Inflammatory macrophage treated with lipopolysaccharide for 1 hour (primary cell): Measurements from ENCODE around the gene CHN2.

Experiments
- DNase-seq, 2 donors: peaks; one replicate each; pipeline ENCODE4 v3.0.0-alpha.2; 2020 to 2022

CHN2 gene

DNA sequence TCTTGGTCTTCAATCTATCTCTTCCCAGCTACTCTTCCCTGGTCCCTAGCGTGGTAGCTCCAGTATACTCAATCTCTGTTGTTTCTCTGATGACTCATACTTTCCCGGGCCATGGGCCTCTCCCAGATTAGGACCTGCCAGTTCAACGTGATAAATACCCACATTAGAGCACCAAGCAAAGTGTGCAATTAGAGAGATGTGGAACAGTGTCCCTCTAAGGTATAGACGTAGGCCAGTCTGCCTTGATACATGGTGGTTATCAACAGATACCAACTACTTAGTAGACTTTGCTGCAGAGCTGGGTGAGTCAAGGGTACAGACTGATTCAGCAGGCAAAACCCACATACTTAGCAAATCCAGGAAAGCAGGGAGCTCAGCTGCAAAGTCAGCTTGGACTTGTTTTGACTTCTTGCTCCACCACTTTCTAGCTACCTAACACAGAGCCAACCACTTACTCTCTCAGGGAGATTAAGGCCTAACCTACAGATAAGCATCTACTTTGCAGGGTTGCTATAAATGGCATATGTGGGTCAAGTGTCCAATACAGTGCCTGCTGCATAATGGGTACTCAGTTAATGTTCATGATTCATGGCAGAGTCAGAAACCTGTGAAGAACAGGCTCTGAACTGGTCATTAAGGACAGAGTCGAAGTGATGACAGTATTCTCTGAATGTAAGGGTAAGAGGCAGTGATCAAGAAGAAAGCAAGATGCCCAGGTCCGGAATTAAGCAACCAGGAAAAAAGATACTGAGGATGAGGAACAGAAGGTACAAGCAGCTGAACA lies 176.1 kb downstream of the CHN2 start:
- DNase-seq = peak in 1 of 2 donors; percentile 13

- no peak for DNase-seq
These were observed 176.9 kb downstream of the CHN2 start for GRCh38 chr7:29371472-29371871.

GRCh38 chr7:29372351-29373090 lies 177.9 kb downstream of the CHN2 start:
- DNase-seq = peak; percentile 47 to 68

- no peak for DNase-seq
These were observed 181.3 kb downstream of the CHN2 start for GRCh38 chr7:29375641-29376562.

- no peak for DNase-seq
These were observed 183.1 kb downstream of the CHN2 start for GRCh38 chr7:29377718-29378117.

- DNase-seq = no peak
These were observed 185.0 kb downstream of the CHN2 start for GRCh38 chr7:29379551-29379950.

- peak; percentile 23 to 37 for DNase-seq
These were observed 186.9 kb downstream of the CHN2 start for GRCh38 chr7:29381206-29382094.

DNA sequence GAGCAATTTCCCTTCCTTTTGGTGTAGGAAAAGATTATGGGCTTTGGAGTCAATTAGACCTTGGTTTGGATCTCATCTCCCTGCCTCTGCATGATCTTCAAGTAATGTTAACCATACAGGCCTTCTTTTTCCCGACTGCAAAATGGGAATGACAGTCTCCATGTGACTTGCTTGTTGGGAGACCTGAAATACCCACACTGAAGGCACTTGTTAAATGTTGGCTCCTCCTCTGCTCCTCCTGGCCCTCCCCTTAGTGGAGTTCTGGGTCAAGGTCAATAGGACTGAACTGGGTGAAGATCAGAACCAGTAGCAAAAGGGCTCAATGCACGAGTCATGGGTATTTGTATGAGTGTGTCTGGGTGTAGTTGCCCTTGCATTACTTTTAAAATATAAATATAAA lies 189.7 kb downstream of the CHN2 start:
- DNase-seq = no peak

DNA sequence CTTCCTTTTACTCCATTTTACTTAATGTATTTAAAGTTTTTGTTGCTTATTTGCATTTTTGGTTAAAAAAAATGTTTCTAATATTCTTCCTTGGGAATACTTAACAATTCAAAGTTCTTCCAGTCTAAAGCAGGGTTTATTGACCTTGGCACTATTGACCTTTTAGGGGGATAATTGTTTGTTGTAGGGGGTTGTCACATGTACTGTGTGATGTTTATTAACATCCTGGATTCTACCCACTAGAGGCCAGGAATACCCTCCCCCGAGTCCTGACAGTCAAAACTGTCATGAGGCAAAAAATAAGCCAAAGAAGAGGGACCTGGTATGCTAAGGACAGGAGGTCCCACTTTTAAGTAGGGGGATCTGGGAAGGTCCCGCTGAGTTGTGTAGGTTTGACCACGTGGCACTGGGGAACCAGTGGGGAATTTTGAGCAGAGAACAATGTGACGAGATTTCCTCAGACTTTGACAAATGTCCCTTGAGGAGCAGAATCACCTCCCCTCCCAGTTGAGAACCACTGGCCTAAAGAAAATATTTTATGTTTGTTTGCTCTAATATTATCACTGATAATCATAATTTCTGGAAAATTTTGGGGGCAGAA lies 190.7 kb downstream of the CHN2 start:
- DNase-seq = peak in 1 of 2 donors; percentile 58

GRCh38 chr7:29386196-29386765 lies 191.7 kb downstream of the CHN2 start:
- DNase-seq = no peak

GRCh38 chr7:29391262-29391661 lies 196.7 kb downstream of the CHN2 start:
- DNase-seq = no peak

GRCh38 chr7:29394321-29394720 lies 199.7 kb downstream of the CHN2 start:
- no peak for DNase-seq

GRCh38 chr7:29396563-29396962 lies 202.0 kb downstream of the CHN2 start:
- no peak for DNase-seq

GRCh38 chr7:29397398-29397797 lies 202.8 kb downstream of the CHN2 start:
- DNase-seq = no peak

DNA sequence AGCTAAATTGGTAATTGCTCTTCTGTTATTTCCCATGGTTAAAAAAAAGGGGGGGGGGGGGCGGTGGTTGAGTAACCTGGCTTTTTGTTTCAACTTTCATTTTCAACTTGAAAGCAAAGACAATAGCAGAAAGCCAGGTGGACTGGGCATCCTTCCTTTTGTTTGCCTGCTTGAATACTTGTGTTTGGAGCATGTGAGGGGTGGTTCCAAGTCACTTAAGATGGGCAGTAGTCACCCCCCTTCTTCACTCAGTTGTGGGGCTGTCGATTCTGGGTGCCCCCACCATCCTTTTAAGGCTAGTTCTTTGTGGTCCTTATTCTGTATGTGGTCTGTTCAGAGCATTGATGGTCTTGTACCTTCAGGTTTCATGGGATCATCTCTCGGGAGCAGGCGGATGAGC lies 203.4 kb downstream of the CHN2 start:
- DNase-seq = no peak

GRCh38 chr7:29400437-29400836 lies 205.9 kb downstream of the CHN2 start:
- no peak for DNase-seq

DNA sequence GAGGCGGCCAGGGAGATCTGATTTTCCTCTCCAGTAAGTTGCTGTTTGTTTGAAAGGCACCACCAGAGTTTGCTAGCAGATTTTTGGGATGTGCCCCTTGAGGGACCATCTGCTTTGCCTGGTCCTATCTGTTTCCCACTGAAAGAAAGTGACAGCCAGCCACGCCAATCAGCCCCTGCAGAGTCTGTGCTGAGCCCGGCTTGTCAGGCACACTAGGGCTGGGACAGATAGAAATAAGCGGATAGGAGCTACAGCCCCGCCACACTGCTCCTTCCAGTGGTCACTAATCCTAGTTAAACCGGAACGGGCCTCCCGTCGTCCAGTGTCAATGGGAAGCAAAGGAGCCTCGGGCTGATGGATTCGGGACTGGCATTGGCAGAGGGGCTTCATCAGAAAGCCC lies 207.2 kb downstream of the CHN2 start:
- no peak for DNase-seq

- DNase-seq = no peak
These were observed 211.3 kb downstream of the CHN2 start for GRCh38 chr7:29405891-29406290.

DNA sequence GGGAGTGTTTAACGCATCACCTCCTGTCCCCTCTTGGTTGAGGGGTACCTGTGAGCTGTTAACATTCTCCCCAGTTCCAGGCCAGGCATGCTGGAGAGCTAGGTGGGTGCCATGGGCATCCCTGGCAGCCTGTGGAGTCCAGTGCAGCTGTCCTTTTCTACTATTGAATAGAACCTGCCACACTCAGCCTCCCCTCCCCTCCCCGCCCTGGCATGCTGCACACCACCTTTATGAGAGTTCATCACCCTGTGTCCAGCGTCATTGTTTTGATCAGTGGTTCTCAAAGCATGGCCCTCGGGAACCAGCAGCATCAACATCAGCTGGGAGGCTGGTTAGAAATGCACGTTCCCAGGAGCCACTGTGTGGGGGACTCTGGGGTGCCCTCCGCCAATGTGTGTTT lies 211.8 kb downstream of the CHN2 start:
- DNase-seq = no peak

- peak; percentile 59 to 95 for DNase-seq
These were observed 214.3 kb downstream of the CHN2 start for GRCh38 chr7:29408841-29409243.

- no peak for DNase-seq
These were observed 216.4 kb downstream of the CHN2 start for GRCh38 chr7:29410996-29411395.
